Measurements from ENCODE around the gene TRDN. TPM values are rescaled to one million over a fixed set of nuclear protein-coding genes. Genes with fewer than 3 reads are reported as not detected.
"Not testable (repeated sequence)": the region's sequence is repeated elsewhere in the genome, so short reads cannot be mapped to it uniquely, and the experiment has no call there.

TRDN gene
- total RNA-seq, 5 donors from 2014 or later (not counting 1 experiment from before 2014, with no cell fraction given), result not detected

DNA sequence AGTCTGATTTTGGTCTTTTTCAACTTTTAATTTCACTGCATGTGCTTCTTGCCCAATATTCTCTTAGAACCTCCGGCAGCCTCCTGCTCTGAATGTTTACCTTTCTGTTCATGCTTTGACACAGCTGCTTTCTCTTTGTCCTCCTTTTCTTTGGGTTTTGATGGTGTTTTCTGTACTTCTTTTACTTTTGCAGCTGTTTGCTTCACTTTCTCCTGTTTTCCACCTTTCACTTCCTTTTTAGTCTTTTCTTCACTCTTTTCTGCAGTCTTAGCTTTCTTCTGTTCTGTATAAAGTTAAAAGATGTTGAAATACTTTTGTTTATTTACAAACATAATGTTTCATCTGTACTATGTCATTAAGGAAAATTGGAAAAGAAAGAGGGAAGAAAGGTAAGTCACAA, 133.1 kb downstream of the TRDN start:
- H3K4me3 ChIP-seq (ENCODE audit: control insufficient read depth in 1 of 2, extremely low read depth in 1 of 2, low read length in 1 of 2), result no peak overlapping the region
- POLR2A ChIA-PET, result no interaction called here
- Mint-ChIP-seq H3K27ac (no peak overlapping the region), H3K27me3 (no peaks in the 10 kb centered on the region), H3K4me1 (no peaks in the 10 kb centered on the region), H3K9me3 (peaks cover 3 to 5% (median 3%) of the 10 kb centered on the region in 3 donors), H3K4me3 (no peak overlapping the region), H3K36me3 (no peaks in the 10 kb centered on the region)
- WGBS (ENCODE audit: insufficient coverage), result no CpG with 5 or more reads among the region's 1 CpG
- no peaks in the 10 kb centered on the region for H3K27me3 ChIP-seq (replicated peaks in 1 of 2; ENCODE audit: control insufficient read depth in 2 of 2, extremely low read depth in 1 of 2, insufficient read depth in 2 of 2, low read length in 1 of 2)
- H3K36me3 ChIP-seq (ENCODE audit: control insufficient read depth in 2 of 2, extremely low read depth in 1 of 2, insufficient read depth in 1 of 2, low read length in 1 of 2), result no peaks in the 10 kb centered on the region
- ATAC-seq (replicated peaks in 1 of 4) (no peak), DNase-seq (no peak)
- H3K9me3 ChIP-seq, result no peaks in the 10 kb centered on the region
- H3K4me1 ChIP-seq (ENCODE audit: control insufficient read depth in 1 of 2, extremely low read depth in 1 of 2, insufficient read depth in 2 of 2, low read length in 2 of 2), result no peaks in the 10 kb centered on the region
- CTCF ChIA-PET, result no interaction called here
- H3K27ac ChIP-seq (ENCODE audit: low read length), result no peak overlapping the region

DNA sequence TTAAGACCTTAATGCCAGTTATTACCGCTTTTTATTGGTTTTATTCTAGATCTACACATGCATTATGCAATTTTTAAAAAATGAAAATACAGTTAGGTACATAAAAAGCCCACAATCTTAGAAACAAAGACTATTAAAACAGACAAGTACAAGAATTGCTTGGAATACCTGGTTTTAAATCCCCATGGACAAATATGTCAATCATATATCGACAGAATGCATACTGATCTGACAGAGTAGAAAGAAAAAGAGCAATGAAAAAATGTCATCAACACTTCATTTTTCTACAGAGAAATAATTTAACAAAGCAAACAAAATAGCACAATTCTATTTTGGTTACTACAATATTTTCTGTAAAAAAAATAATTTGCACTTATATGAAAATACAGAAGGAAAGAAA, 139.7 kb downstream of the TRDN start:
- ATAC-seq (replicated peaks in 1 of 4) (no peak), DNase-seq (no peak)
- H3K27me3 ChIP-seq (replicated peaks in 1 of 2; ENCODE audit: control insufficient read depth in 2 of 2, extremely low read depth in 1 of 2, insufficient read depth in 2 of 2, low read length in 1 of 2), result no peaks in the 10 kb centered on the region
- Mint-ChIP-seq H3K4me3 (no peak overlapping the region), H3K9me3 (peaks cover 0 to 5% (median 0%) of the 10 kb centered on the region in 3 donors), H3K27ac (no peak overlapping the region), H3K27me3 (no peaks in the 10 kb centered on the region), H3K36me3 (no peaks in the 10 kb centered on the region), H3K4me1 (no peaks in the 10 kb centered on the region)
- no peak overlapping the region for H3K27ac ChIP-seq (ENCODE audit: low read length)
- H3K4me3 ChIP-seq (ENCODE audit: control insufficient read depth in 1 of 2, extremely low read depth in 1 of 2, low read length in 1 of 2), result no peak overlapping the region
- ChIA-PET CTCF (no interaction called here), POLR2A (no interaction called here)
- H3K36me3 ChIP-seq (ENCODE audit: control insufficient read depth in 2 of 2, extremely low read depth in 1 of 2, insufficient read depth in 1 of 2, low read length in 1 of 2), result no peaks in the 10 kb centered on the region
- no peaks in the 10 kb centered on the region for H3K4me1 ChIP-seq (ENCODE audit: control insufficient read depth in 1 of 2, extremely low read depth in 1 of 2, insufficient read depth in 2 of 2, low read length in 2 of 2)
- no peaks in the 10 kb centered on the region for H3K9me3 ChIP-seq
- no CpG with 5 or more reads among the region's 2 CpGs for WGBS (ENCODE audit: insufficient coverage)

DNA sequence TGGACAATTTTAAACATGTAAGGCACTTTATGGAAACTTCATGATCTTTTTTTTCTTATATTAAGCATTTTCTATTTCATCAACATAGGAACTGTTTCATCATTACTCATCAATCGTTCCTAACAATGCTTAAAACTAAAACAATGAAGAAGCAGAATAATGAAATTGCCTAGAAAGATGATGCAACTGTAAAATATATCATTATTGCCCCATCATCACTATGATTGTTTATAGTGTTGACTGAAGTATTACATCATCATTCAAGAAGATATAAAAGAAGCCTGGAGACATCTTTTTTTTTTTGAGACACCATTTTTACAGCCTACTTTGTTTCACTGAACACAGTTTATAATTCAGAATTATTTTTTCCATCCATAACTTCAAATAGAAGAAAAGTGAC, 147.2 kb downstream of the TRDN start:
- no peaks in the 10 kb centered on the region for H3K36me3 Mint-ChIP-seq
- peaks cover 0 to 5% (median 4%) of the 10 kb centered on the region in 3 donors for H3K9me3 Mint-ChIP-seq
- DNase-seq (no peak), ATAC-seq (replicated peaks in 1 of 4) (no peak)
- Histone ChIP-seq H3K27me3 (replicated peaks in 1 of 2; ENCODE audit: control insufficient read depth in 2 of 2, extremely low read depth in 1 of 2, insufficient read depth in 2 of 2, low read length in 1 of 2) (no peaks in the 10 kb centered on the region), H3K4me3 (ENCODE audit: control insufficient read depth in 1 of 2, extremely low read depth in 1 of 2, low read length in 1 of 2) (no peak overlapping the region), H3K36me3 (ENCODE audit: control insufficient read depth in 2 of 2, extremely low read depth in 1 of 2, insufficient read depth in 1 of 2, low read length in 1 of 2) (no peaks in the 10 kb centered on the region), H3K9me3 (no peaks in the 10 kb centered on the region), H3K27ac (ENCODE audit: low read length) (no peak overlapping the region), H3K4me1 (ENCODE audit: control insufficient read depth in 1 of 2, extremely low read depth in 1 of 2, insufficient read depth in 2 of 2, low read length in 2 of 2) (no peaks in the 10 kb centered on the region)
- H3K4me1 Mint-ChIP-seq, result no peaks in the 10 kb centered on the region
- no peak overlapping the region for H3K27ac Mint-ChIP-seq
- WGBS (ENCODE audit: insufficient coverage), result no CpG with 5 or more reads among the region's 1 CpG
- ChIA-PET CTCF (no interaction called here), POLR2A (no interaction called here)
- H3K27me3 Mint-ChIP-seq, result no peaks in the 10 kb centered on the region
- H3K4me3 Mint-ChIP-seq, result no peak overlapping the region

DNA sequence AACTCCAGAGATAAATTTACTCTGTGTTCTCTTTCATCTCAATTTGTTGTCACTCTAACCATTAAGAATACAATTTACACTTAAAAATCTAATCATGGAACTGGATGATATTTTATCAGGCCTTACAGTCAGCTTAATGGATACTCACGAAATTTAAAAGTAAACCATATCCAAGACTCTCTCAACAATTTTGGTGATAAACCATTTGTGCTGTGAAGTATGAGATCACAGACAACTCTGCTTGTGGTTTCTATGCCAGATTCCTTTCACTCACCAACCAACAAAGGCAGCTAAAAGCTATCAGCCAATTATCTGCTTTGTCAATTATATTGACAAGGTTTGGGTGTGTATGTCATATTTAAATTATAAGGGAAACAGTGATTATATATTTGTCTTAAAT, 155.8 kb downstream of the TRDN start:
- ATAC-seq (replicated peaks in 1 of 4) (no peak), DNase-seq (no peak)
- Mint-ChIP-seq H3K4me1 (no peaks in the 10 kb centered on the region), H3K27ac (no peak overlapping the region), H3K36me3 (no peaks in the 10 kb centered on the region), H3K9me3 (peaks cover 0 to 2% (median 0%) of the 10 kb centered on the region in 3 donors), H3K27me3 (no peaks in the 10 kb centered on the region), H3K4me3 (no peak overlapping the region)
- Histone ChIP-seq H3K27ac (ENCODE audit: low read length) (no peak overlapping the region), H3K36me3 (ENCODE audit: control insufficient read depth in 2 of 2, extremely low read depth in 1 of 2, insufficient read depth in 1 of 2, low read length in 1 of 2) (no peaks in the 10 kb centered on the region), H3K4me1 (ENCODE audit: control insufficient read depth in 1 of 2, extremely low read depth in 1 of 2, insufficient read depth in 2 of 2, low read length in 2 of 2) (no peaks in the 10 kb centered on the region), H3K4me3 (ENCODE audit: control insufficient read depth in 1 of 2, extremely low read depth in 1 of 2, low read length in 1 of 2) (no peak overlapping the region), H3K27me3 (replicated peaks in 1 of 2; ENCODE audit: control insufficient read depth in 2 of 2, extremely low read depth in 1 of 2, insufficient read depth in 2 of 2, low read length in 1 of 2) (no peaks in the 10 kb centered on the region), H3K9me3 (no peaks in the 10 kb centered on the region)
- CTCF ChIA-PET, result no interaction called here
- no CpG with 5 or more reads among the region's 1 CpG for WGBS (ENCODE audit: insufficient coverage)
- POLR2A ChIA-PET, result no interaction called here

DNA sequence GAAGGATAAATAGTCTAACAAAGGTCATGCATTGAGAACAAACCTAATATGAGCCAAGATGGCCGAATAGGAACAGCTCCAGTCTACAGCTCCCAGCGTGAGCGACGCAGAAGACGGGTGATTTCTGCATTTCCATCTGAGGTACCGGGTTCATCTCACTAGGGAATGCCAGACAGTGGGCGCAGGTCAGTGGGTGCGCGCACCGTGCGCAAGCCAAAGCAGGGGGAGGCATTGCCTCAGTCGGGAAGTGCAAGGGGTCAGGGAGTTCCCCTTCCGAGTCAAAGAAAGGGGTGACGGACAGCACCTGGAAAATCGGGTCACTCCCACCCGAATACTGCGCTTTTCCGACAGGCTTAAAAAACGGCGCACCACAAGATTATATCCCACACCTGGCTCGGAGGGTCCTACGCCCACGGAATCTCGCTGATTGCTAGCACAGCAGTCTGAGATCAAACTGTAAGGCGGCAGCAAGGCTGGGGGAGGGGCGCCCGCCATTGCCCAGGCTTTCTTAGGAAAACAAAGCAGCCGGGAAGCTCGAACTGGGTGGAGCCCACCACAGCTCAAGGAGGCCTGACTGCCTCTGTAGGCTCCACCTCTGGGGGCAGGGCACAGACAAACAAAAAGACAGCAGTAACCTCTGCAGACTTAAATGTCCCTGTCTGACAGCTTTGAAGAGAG, 164.6 kb downstream of the TRDN start:
- H3K4me1 ChIP-seq (ENCODE audit: control insufficient read depth in 1 of 2, extremely low read depth in 1 of 2, insufficient read depth in 2 of 2, low read length in 2 of 2); POLR2A ChIA-PET; H3K9me3 ChIP-seq; H3K4me3 Mint-ChIP-seq; H3K27ac Mint-ChIP-seq; H3K4me1 Mint-ChIP-seq; H3K36me3 ChIP-seq (ENCODE audit: control insufficient read depth in 2 of 2, extremely low read depth in 1 of 2, insufficient read depth in 1 of 2, low read length in 1 of 2); H3K27me3 ChIP-seq (replicated peaks in 1 of 2; ENCODE audit: control insufficient read depth in 2 of 2, extremely low read depth in 1 of 2, insufficient read depth in 2 of 2, low read length in 1 of 2); H3K9me3 Mint-ChIP-seq; H3K36me3 Mint-ChIP-seq; H3K27ac ChIP-seq (ENCODE audit: low read length); DNase-seq; H3K27me3 Mint-ChIP-seq; CTCF ChIA-PET; ATAC-seq (replicated peaks in 1 of 4); H3K4me3 ChIP-seq (ENCODE audit: control insufficient read depth in 1 of 2, extremely low read depth in 1 of 2, low read length in 1 of 2): not testable (repeated sequence)
- 98% methylated on average over 7 of the region's 29 CpGs for WGBS (ENCODE audit: insufficient coverage)

DNA sequence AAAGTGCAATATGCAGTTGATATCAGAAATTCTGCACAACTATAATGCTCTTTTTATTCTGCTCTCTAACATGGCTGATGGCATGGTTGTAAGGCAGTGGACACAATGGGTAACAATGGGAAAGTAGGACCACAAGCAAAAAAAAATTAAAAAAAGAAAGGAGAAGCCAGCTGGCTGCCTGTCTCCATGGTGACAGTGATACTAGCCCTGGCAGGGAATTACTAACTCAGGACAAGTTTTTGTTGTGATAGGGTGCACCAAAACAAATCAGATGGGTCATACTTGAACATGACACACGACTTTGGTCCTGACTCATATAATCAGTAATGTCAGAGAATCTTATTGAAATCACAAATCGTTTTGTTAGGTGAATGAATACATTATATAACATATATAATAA, 169.4 kb downstream of the TRDN start:
- no CpG with 5 or more reads among the region's 2 CpGs for WGBS (ENCODE audit: insufficient coverage)
- Histone ChIP-seq H3K9me3 (no peaks in the 10 kb centered on the region), H3K27me3 (replicated peaks in 1 of 2; ENCODE audit: control insufficient read depth in 2 of 2, extremely low read depth in 1 of 2, insufficient read depth in 2 of 2, low read length in 1 of 2) (no peaks in the 10 kb centered on the region), H3K36me3 (ENCODE audit: control insufficient read depth in 2 of 2, extremely low read depth in 1 of 2, insufficient read depth in 1 of 2, low read length in 1 of 2) (no peaks in the 10 kb centered on the region), H3K4me3 (ENCODE audit: control insufficient read depth in 1 of 2, extremely low read depth in 1 of 2, low read length in 1 of 2) (no peak overlapping the region), H3K4me1 (ENCODE audit: control insufficient read depth in 1 of 2, extremely low read depth in 1 of 2, insufficient read depth in 2 of 2, low read length in 2 of 2) (no peaks in the 10 kb centered on the region), H3K27ac (ENCODE audit: low read length) (no peak overlapping the region)
- Mint-ChIP-seq H3K9me3 (peaks cover 2 to 10% (median 3%) of the 10 kb centered on the region in 3 donors), H3K36me3 (no peaks in the 10 kb centered on the region), H3K27me3 (no peaks in the 10 kb centered on the region), H3K27ac (no peak overlapping the region), H3K4me1 (no peaks in the 10 kb centered on the region), H3K4me3 (no peak overlapping the region)
- ChIA-PET CTCF (no interaction called here), POLR2A (no interaction called here)
- DNase-seq (no peak), ATAC-seq (replicated peaks in 1 of 4) (no peak)

DNA sequence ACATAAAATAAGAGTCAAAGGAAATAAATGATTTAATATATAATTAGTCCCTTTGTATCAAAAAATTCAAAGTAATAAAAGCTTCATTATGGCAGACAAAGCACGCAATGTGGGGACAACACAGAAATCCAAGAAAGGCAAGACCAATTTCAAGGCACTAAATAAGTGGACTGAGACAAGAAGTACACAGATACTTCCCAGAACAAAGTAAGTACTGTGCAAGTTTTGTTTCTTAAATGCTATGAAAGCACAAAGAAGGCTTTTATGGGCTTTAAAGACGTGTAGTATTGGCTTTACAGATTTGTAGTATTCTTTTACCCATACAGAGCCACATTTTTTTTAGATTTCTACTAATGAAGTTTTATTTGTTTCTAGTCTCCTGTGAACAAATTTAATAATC, 174.6 kb downstream of the TRDN start:
- no peak for ATAC-seq (replicated peaks in 1 of 4)
- no peak overlapping the region for H3K4me3 ChIP-seq (ENCODE audit: control insufficient read depth in 1 of 2, extremely low read depth in 1 of 2, low read length in 1 of 2)
- POLR2A ChIA-PET, result no interaction called here
- CTCF ChIA-PET, result no interaction called here
- DNase-seq, result no peak
- H3K36me3 ChIP-seq (ENCODE audit: control insufficient read depth in 2 of 2, extremely low read depth in 1 of 2, insufficient read depth in 1 of 2, low read length in 1 of 2), result no peaks in the 10 kb centered on the region
- Mint-ChIP-seq H3K4me3 (no peak overlapping the region), H3K36me3 (no peaks in the 10 kb centered on the region), H3K4me1 (no peaks in the 10 kb centered on the region), H3K27me3 (no peaks in the 10 kb centered on the region), H3K27ac (no peak overlapping the region), H3K9me3 (peaks cover 0 to 9% (median 4%) of the 10 kb centered on the region in 3 donors)
- no peak overlapping the region for H3K27ac ChIP-seq (ENCODE audit: low read length)
- no CpG with 5 or more reads among the region's 2 CpGs for WGBS (ENCODE audit: insufficient coverage)
- H3K27me3 ChIP-seq (replicated peaks in 1 of 2; ENCODE audit: control insufficient read depth in 2 of 2, extremely low read depth in 1 of 2, insufficient read depth in 2 of 2, low read length in 1 of 2), result no peaks in the 10 kb centered on the region
- H3K4me1 ChIP-seq (ENCODE audit: control insufficient read depth in 1 of 2, extremely low read depth in 1 of 2, insufficient read depth in 2 of 2, low read length in 2 of 2), result no peaks in the 10 kb centered on the region
- H3K9me3 ChIP-seq, result no peaks in the 10 kb centered on the region
